ENCODE data around the gene CNKSR3.

CNKSR3 gene

GRCh38 chr6:154428897-154429296, 81.6 kb downstream of the CNKSR3 start:
- no peak for DNase-seq (ENCODE audit: low read depth in 2 of 2, low spot score in 1 of 2)

GRCh38 chr6:154427446-154427845, 83.0 kb downstream of the CNKSR3 start:
- no peak for DNase-seq (ENCODE audit: low read depth in 2 of 2, low spot score in 1 of 2)

DNA sequence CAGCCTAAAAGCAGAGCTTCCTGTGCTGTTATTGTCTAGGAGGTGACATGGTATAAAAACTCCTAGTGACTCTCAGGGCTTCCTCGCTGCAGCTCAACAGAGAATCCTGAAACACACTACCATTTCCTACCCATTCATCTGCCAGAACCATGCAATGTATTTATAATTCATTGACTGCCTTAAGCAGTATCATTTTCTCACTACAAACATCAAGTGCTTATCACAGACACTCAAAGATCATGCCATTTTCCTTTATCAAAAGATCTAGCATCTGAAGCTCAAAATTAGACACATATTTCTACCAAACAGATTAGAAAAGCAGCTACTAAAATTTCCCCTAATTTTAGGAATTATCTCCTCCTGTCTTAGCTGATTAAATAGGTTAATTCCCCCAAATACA, 83.5 kb downstream of the CNKSR3 start:
- DNase-seq (ENCODE audit: low read depth in 2 of 2, low spot score in 1 of 2) = no peak

DNA sequence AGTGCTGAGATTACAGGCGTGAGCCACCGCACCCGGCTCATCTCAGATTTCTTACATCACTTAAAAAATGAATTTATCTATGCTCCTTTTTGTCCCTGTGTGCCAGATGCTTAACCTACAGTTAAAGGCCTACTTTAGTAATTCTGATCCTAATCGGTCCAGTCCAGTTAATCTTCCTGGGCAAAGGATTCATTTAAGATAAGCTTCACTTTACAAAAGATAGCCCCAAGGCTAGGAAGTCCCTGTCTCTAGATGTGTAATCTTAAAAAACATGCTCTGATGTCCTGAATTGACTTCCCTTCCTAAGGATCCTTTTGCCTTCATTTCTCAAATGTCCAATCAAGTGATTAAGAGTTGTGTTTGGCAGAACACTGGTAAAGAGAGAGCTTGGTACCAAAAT, 85.5 kb downstream of the CNKSR3 start:
- DNase-seq (ENCODE audit: low read depth in 2 of 2, low spot score in 1 of 2) = no peak

GRCh38 chr6:154414021-154414813, 96.3 kb downstream of the CNKSR3 start:
- DNase-seq (ENCODE audit: low read depth in 2 of 2, low spot score in 1 of 2) = no peak

GRCh38 chr6:154412106-154412820, 98.2 kb downstream of the CNKSR3 start:
- no peak for DNase-seq (ENCODE audit: low read depth in 2 of 2, low spot score in 1 of 2)

DNA sequence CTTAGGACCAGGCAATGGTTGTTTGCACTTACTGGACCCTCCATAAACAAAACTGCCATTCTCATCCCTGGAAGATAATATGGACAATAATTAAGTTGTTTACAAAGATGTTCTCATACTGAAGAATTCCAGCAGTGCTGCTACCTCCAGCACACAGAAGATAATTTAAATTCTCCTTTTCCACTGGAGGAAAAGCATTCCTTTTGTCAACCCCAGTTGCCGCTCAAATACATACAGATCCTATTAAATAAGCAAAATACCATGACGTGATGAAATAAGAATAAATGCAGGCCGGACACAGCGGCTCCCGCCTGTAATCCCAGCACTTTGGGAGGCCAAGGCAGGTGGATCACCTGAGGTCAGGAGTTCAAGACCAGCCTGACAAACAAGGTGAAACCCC, 99.4 kb downstream of the CNKSR3 start:
- DNase-seq (ENCODE audit: low read depth in 2 of 2, low spot score in 1 of 2) = no peak

DNA sequence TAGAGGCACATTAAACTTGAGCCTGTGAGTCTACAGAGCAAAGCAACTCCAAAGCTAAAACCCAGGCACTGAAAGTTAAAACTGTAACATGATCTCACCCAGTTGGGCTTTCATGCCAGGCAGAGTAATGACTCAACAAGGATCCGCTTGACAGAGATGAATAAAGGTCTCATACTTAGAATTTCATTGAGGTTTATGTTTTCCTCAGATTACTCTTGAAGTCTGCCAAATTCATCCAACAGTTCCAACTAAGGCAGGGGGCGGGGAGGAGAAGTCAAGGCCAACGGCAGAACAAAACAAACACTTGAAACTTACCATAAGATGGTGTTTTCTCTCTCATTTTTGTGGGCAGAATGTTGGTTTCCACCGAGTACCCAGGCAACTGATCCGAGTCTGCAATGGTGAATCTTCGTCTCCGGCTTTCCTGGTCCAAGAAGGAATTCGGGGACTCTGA, 99.8 kb downstream of the CNKSR3 start:
- no peak for DNase-seq (ENCODE audit: low read depth in 2 of 2, low spot score in 1 of 2)

DNA sequence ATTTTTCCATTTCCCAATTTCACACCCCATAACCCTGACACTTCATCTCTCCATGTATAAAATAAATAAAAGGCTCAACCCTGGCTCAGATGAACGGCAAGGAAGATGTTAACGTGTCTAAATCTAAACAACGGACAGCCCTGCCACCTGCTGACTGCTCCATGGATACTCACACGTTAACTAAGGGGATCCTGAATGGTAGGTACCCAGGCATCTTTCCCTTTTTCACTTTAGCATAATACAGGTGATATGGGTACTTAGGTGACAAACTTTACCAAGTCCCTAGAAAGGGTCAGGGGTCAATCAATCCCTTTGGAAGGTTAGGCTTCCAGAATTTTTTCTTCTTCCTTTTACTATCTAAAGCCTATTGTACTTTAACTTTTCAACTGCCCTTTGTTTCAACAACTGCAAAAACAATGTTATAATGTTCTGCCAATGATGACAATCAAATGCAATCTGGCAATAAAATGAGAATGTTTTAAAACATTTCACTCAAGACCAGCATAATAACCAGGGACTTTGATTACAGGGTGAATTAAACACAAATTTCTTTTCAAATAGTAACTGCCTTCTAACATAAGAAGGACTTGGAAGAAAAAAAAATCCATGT, 101.5 kb downstream of the CNKSR3 start:
- no peak for DNase-seq (ENCODE audit: low read depth in 2 of 2, low spot score in 1 of 2)

- no peak for DNase-seq (ENCODE audit: low read depth in 2 of 2, low spot score in 1 of 2)
These were observed 103.0 kb downstream of the CNKSR3 start for GRCh38 chr6:154407440-154407839.

DNA sequence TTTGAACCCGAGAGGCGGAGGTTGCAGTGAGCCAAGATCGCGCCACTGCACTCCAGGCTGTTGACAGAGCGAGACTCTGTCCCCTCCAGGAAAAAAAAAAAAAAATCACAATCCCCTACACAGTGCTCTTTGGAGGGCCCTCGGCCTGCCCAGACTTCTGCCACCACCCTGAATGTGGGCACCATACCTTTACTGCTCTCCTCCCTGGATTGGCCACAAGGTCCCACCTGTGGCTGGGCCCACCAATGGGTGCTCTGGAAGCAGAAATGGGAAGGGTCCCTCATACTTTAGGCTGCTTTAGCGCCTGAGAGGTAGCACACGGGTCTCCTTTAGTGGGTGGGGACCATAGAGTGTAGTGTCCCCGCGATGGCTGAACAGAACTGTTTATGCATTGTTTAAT, 103.6 kb downstream of the CNKSR3 start:
- no peak for DNase-seq (ENCODE audit: low read depth in 2 of 2, low spot score in 1 of 2)

DNA sequence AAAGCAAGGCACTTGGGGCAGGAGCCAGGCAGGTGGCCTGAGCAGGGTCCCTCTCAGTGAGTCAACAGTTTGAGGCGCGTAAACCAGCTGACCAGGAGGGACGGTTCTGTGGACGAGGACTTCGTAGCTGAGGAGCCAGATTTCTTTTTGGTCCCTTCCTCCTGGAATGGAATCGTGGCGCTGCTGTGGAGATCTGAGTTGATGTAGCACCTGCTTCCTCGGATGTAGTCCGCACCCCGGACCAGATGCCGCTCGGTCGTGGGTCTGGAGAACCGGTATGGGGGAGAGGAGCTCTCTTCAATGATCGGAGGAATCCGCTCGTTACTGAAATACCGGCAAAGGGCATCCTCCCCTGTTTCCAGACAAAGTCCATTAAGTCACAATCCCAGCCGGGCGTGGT, 104.2 kb downstream of the CNKSR3 start:
- DNase-seq (ENCODE audit: low read depth in 2 of 2, low spot score in 1 of 2) = no peak

DNA sequence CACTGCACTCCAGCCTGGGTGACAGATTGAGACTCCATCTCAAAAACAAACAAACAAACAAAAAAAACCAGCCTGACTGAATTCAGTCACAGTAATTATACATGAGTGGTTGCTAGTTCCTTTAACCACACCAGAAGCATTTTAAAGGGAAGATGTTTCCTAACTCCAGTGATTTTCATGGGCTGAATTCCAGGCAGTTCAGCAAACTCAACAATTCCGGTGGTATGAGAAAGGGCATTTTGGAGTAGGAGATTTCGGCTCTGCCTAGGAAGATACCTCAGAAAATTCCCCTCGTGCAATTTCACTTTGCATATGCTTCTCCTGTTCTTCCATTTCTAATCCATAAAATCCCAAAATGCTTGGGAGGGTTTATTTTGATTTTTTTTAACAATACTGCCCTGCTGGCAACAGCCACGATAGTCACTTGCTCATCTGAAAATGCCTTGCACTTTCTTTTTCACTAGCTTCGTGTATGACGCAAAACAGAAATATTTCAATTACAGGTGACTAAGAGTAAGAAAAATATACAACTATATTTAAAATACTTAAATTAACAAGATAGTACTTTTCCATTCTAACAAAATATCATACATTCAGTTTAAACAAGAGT, 105.6 kb downstream of the CNKSR3 start:
- no peak for DNase-seq (ENCODE audit: low read depth in 2 of 2, low spot score in 1 of 2)

- DNase-seq (ENCODE audit: low read depth in 2 of 2, low spot score in 1 of 2) = no peak
These were observed 106.7 kb downstream of the CNKSR3 start for GRCh38 chr6:154403788-154404187.

DNA sequence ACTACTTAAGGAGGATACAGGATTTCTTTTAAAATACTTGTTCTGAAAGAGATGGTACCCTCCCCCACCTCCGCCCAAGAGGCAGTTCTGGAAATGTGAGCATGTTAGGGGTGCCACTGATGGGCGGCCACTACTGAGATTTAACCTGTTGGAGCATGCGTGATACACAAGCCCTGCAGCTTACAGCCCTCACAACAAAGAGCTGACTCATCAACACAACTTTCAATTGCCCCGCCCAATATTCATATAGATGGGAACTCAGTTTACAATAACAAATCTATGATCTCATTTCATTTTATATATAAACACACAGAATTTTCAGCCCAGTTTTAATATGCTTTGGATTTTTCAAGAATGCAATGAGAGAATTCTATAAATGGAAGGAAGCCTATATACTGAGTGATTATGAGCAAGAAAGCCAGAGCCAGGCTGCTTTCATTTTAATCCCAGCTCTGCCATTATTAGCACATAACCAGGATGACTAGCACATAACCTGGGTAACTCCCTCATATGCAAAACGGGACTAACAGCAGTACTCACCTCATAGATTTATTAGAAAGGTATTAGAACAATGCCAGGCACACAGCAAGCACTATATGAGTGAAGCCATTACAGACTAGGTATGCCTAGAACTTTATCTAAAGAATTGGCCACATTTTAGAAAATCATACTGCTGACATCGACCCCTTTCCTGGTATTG, 108.3 kb downstream of the CNKSR3 start:
- no peak for DNase-seq (ENCODE audit: low read depth in 2 of 2, low spot score in 1 of 2)

- DNase-seq (ENCODE audit: low read depth in 2 of 2, low spot score in 1 of 2) = no peak
These were observed 111.4 kb downstream of the CNKSR3 start for GRCh38 chr6:154399097-154399496.

GRCh38 chr6:154397491-154398195, 112.8 kb downstream of the CNKSR3 start:
- DNase-seq (ENCODE audit: low read depth in 2 of 2, low spot score in 1 of 2) = no peak

DNA sequence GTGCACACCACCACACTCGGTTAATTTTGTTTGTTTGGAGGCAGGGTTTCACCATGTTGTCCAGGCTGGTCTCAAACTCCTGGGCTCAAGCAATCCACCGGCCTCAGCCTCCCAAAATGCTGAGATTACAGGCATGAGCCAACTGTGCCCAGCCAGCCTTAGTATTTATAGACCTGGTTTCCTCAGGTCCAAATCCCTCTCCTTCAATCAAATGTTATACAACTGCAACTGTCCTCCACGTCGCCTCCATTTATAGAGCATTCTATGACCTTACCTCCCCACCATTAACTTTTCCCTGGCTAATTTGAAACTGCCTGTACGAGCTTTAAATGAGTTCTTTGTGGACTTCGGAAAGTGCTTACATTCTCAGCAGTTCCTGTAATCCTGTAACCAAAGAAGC, 114.6 kb downstream of the CNKSR3 start:
- no peak for DNase-seq (ENCODE audit: low read depth in 2 of 2, low spot score in 1 of 2)

DNA sequence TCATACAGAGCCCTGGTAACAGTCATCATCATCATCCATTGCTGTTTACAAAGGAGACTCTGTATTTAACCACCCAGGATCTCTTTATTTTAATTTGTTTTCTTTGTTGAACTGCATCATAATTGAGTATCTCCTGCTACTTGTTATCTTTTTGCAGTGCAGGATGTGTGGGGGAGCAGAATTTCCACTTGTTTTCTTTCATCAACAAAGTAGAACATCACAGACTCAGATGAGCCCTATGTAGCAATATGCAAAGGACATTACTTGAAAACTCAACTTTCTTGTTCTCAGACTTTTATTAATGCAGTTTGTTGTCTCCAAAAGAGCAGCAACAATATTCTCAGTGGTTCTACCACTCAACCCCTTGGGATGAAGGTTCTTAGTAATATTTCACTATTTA, 115.2 kb downstream of the CNKSR3 start:
- DNase-seq (ENCODE audit: low read depth in 2 of 2, low spot score in 1 of 2) = no peak

GRCh38 chr6:154394571-154394970, 115.9 kb downstream of the CNKSR3 start:
- DNase-seq (ENCODE audit: low read depth in 2 of 2, low spot score in 1 of 2) = no peak

- DNase-seq (ENCODE audit: low read depth in 2 of 2, low spot score in 1 of 2) = no peak
These were observed 120.5 kb downstream of the CNKSR3 start for GRCh38 chr6:154390034-154390433.
